Lung microvascular endothelial cell (primary cell): ENCODE measurements around the gene DUSP22. TPM values are rescaled to one million over a fixed set of nuclear protein-coding genes. Genes with fewer than 3 reads are reported as not detected.

Experiments used
- DNase-seq, 2 donors: peaks; one replicate each; pipeline versions ENCODE4 v3.0.0 to v3.0.0-alpha.2; 2010; ENCODE audit warnings: low read depth in 2 of 2
- total RNA-seq: library from RNA; depleted of rRNA; stranded (reverse); fragments of >200 nt; gene quantifications from 2 replicates; pipeline ENCODE4 v1.2.1, GENCODE V29; 2014

DUSP22 gene
- total RNA-seq, 1 donor from 2014 or later = 28.2 TPM

DNA sequence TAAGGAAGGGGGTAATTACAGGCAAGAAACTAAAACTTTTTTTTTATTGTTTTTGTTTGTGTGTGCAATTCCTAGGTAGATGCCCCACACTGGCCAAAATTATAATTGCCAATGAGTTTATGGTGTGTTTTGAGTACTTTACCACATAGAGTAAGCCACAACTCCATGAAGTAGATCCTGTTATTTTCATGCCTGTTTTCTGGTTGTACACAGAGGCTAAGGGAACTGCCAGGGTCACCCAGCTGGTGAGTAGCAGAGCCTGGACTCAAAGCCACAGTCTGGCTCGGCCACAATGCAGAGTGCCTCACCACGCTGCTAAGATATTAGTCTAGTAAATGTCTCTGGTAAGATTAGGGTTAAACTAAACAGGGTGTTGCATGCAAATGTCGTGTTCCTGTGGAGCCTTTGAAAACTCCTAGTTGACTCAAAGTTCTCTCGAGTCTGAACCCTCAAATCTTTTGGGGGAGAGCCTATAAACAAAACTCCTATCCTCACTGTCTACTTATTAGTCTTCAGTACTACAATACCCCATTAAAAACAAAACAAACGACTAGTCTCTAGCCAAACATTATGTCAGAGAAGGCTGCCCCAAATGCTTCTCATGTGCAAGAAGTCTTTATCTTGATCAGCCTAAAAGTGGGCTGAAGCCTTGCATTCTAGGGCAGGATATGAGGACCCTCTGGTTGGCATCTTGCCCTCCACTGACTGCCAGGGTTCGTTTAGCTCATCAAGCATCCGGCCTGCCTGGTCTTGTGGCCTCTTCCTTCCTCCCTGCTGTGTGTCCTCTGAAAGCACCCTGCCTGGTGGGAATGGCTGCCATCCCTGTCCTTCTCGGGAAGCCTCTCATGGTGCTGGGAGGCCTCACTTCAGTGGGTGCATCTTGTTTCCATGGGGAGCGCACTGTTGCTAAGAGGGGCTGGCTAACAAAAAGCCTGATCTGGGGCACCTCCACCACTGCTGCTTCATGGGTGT is 4.2 kb downstream of the DUSP22 start:
- DNase-seq = peak; percentile 73 to 82

DNA sequence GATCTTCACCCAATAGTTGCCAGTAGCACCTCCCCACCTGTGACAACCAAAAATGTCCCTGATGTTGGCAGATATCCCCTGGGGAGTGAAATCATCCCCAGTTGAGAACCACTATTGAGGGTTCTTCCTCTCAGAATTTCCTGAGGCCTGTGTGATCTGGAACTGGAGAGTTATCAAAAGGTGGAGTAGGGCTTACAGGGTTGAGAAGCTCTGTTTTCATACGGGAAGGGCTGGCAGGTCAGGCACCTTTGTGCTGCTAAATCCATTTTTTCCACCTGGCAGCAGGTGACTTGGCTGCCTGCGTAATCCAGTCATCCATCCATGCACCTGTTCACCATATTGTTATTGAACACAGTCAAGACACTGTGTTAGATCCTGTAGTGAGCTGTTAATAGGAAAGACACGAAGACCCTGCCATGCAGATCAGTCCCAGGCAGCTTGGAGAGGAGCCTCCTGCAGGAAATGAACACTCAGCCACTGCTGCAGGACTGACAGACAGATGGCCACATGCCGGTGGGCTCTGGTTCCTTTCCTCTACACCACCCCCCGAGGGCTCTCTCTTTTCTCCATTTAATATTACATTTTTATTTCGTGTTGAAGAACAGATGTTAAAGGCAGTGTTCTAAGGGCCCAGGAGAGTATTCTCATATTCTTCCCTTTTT is 5.4 kb downstream of the DUSP22 start:
- peak; percentile 42 to 48 for DNase-seq

DNA sequence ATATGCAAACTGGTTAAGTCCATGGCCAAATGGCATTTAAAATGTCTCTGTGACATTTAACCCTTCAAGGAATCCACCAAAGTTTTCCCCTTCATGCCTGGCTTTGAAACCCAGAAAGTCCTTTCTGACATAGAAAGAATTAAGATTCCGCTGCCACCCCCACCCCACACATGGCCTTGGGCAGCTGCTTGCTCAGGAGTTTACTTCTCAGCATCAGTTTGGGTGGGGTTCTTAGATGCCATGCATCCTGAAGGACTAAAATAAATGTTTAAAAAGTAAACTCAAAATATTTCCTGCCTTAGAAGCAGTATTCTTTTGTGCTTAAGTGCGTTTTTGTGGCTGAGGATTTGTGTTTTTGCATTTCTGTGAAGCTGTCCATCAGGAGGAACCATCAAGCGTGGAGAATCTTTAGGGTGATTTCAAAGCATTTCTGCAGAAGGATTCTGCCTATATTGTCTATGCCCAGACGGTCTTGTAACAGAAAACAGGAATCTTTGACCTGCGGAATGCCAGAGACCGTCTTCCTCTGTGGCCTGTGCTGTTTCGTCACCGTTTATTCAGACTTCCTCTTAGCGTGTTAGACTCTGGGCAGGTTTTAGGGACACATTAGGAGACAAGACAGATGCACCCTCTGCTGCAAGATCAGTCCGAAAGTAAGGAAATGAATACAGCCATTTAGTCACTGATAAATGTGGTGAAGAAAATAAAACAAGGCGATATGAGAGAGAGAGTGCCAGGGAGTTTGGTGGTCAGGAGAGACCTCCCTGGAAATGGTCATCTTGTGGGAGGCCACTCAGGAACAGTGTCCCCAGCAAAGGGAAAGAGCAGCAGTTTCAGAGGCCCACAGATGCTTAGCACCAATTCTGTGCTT is 6.2 kb downstream of the DUSP22 start:
- DNase-seq = peak in 1 of 2 donors; percentile 56

- DNase-seq = no peak
Observed at GRCh38 chr6:299104-299980, 7.1 kb downstream of the DUSP22 start.

GRCh38 chr6:300026-300425 is 7.7 kb downstream of the DUSP22 start:
- DNase-seq = no peak

GRCh38 chr6:300494-301198 is 8.4 kb downstream of the DUSP22 start:
- DNase-seq = no peak

DNA sequence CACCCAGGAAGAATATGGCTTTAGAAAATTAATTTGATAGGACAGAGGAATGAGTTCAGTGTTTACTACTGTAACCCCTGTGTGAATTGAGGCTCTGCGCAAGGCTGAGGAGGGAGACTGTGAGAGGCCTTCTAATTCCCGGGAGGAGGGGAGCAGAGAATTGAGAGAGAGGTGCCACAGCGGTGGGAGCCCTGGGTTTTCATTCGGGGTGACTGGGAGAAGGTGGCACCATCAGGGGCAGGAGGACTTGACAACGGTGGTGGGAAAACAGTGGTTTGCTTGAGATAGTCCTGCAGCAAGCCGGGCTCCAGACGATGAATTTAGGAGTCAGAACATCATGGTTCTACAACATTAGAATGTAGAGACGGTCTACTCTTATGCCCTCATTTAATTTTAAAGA is 9.2 kb downstream of the DUSP22 start:
- no peak for DNase-seq

GRCh38 chr6:301929-302705 is 9.8 kb downstream of the DUSP22 start:
- DNase-seq = no peak

DNA sequence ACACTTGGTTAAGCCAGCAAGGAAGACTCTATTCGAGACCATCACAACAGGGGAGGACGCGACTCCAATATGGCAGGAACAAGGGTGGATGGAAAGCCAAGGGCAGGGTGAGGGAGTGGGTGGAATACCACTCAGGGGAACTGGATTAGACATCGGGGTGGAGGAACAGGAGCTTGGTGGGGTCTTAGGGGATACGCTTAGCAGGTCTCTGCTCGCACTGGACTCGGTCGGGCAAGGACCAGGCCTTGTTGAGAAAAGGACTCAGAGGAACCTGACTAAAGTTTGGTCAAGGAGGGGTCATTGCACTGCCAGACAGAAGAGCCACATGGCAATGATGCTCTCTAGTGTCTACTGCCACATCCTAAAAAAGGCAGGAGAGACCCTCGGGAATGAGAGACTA is 10.5 kb downstream of the DUSP22 start:
- DNase-seq = no peak

- no peak for DNase-seq
Observed at GRCh38 chr6:303263-303662, 11.0 kb downstream of the DUSP22 start.

DNA sequence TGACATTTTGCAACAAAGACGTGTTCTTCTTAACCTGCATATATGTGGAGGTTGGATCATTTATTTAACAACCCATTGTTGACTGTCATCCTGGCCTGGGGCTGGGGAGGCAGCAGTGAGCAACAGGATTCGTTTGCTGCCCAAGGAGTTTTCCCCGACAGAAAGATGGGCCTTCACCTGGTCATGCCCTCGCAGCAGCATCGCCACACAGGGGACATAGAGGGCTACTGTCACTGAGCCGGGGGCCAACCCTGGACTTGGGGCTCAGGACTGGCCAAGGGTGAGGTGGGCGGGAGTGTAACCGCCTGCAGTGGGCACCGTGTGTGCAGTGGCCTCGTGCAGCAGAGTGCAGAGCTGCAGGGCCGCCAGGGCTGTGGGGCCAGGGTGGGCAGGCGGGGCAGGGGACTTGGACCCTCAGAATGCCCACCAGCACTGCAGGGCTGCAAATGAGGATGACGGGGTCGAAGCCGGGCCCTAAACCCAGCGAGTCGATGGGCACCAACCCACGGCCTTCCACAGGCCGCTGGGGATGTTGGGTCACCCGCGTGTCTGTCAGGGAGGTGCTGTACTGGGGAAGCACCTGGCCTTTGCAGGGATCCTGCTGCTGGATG is 11.8 kb downstream of the DUSP22 start:
- no peak for DNase-seq

GRCh38 chr6:304833-305370 is 12.6 kb downstream of the DUSP22 start:
- no peak for DNase-seq

DNA sequence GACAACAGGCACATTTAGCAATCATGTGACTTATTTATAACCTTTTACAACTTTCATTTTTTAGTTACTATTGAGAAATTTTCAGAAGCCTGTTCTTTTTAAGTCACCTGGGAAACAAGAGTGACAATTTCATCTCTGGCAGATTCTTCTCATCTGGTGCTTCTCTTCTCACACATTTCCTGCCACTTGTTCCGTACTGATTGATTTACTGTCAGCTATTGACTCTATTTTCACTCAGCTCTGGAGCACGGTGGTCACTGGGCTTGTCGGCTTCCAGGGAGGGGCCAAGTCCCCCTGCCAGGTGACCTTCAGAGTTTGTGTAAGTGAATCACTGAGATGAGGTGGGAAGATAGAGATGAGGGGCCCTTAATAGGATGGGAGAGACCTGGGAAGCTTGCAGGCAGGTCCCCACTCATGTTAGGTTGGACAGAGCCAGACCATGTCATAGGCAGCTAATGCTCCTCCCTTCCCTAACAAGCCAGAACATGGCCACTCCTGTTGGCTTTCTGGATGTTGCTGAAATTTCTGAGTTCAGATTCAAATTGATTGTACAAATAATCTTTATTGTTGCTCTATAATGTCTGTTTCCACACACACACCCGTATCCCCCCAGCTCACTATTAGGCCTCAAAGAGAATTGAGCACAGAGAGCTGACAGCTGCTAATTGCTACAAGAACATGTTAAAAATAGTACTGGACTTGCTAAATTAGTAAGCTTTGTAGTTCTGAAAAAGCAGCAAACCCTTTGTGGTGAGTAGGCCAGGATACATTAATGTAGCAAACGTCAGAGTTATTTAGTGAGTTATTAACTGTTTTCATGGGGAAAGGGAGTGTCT is 13.3 kb downstream of the DUSP22 start:
- peak in 1 of 2 donors; percentile 21 for DNase-seq

DNA sequence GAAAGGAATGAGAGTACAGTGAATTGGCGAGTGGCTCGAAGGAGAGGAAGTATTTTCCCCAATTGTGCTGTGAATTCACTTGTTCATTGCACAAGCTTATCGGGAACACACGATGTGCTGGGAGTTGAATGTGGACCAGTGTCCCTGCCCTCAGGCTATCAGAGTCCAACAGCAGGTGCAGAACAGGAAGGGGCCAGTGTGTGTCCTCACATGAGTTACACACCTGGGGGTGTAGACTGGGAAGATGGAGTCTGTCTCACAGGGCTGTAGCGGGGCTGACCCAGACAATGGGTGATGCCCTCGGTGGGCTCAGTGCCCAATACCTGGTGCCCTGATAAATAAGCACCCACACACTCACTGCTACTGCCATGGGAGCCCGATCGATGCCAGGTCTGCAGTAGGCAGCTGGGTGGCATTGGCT is 14.4 kb downstream of the DUSP22 start:
- DNase-seq = no peak

GRCh38 chr6:307065-307814 is 15.0 kb downstream of the DUSP22 start:
- no peak for DNase-seq

GRCh38 chr6:307874-308273 is 15.6 kb downstream of the DUSP22 start:
- DNase-seq = no peak

- DNase-seq = no peak
Observed at GRCh38 chr6:308307-308706, 16.0 kb downstream of the DUSP22 start.
